ENCODE results near the gene DLL3.
A peak's percentile ranks its signal among the peaks of the same experiment; 100 is the strongest.

DLL3 gene

DNA sequence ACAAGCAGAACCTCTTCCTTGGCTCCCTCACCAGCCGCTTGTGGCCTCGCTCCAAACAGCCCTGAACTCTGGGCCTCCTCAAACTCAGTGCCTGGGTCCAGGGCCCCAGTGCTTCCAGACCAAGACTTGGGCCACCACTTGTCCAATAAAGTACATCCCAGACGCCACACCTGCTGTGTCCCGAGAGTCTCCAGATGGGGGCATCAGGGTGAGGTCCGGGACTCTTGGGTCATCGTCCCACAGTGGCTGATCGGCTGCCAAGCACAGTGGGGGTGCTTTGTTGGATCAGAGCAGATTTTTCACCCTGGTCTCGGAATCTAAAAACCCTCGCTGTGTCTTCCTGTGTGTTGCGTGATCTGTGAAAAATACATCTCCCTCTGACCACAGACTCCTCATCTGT, 9.0 kb upstream of the DLL3 start:
- no peak for DNase-seq

DNA sequence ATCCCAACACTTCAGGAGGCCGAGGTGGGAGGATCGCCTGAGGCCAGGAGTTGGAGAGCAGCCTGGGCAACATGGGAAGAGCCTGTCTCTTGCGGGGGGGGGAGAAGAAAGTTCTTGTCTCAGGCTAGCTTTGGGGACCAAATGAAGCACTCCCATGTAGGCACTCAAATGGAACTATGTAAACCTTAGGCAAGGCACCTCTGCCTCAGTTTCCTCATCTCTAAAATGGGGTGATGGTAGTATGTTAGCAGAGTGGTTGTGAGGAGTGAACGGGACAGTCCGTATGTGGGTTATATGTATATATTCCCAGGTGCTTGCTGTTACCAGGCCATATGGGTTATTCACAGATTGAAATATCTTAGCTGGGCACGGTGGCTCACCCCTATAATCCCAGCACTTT, 6.5 kb upstream of the DLL3 start:
- no peak for DNase-seq

DNA sequence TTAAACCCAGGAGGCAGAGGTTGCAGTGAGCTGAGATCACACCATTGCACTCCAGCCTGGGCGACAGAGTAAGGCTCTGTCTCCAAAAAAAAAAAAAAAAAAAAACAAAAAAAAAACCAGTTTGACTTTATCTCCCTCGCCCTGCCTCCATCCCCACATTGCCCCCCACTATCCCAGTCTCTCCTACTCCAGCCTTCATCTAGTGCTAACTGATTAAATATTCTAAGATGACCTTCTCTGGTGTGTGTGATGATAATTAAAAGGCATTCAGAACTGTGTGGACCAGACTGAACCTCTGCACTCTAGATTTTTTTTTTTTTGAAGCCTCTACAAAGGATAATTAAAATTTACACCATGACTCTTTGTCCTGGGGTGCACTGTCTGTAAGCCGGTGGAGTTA, 6.0 kb upstream of the DLL3 start:
- DNase-seq: no peak

DNA sequence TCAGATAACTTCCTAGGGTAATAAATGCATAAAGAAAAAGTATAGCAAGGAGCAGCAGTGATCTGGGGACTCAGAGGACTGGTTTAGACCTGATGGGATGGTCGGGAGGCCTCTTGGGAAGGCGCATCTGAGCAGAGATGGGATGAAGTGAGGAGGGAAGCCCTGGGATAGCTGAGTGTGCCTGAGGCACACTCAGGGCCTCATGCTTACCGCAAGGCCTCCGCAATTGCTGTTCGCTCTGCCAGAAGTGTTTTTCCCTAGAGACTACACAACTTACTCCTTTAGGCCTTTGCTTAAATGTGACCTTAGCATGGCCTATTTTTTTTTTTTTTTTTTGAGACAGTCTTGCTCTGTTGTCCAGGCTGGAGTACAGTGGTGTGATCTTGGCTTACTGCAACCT, 4.1 kb upstream of the DLL3 start:
- no peak for DNase-seq

DNA sequence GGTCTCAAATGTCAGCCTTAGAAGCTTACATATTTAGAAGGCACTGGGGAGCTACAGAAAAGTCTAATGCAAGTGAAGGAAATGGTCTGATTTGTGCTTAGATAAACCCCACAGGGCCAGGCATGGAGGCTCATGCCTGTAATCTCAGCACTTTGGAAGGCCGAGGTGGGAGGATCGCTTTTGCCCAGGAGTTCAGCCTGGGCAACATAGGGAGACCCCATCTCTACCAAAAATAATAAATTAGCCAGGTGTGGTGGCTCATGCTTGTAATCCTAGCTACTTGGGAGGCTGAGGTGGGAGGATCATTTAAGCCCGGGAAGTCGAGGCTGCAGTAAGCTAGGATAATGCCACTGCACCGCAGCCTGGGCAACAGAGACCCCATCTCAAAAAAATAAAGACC, 2.7 kb upstream of the DLL3 start:
- DNase-seq: no peak

DNA sequence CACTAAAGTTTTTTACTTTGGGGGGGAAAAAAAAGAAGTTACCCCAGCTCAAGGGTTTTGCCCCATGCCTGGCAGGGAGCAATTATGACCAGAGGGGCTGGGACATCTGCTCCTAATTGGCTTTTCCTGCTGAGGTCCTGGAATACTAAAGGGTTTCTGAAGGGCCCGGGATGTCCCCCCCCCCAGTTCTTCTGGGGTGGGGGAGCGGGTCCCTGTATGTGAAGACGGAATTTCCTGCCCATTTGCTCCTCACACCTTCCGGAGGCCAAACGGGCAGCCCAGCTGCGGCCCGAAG, 1.1 kb upstream of the DLL3 start:
- DNase-seq: peak; percentile 53

DNA sequence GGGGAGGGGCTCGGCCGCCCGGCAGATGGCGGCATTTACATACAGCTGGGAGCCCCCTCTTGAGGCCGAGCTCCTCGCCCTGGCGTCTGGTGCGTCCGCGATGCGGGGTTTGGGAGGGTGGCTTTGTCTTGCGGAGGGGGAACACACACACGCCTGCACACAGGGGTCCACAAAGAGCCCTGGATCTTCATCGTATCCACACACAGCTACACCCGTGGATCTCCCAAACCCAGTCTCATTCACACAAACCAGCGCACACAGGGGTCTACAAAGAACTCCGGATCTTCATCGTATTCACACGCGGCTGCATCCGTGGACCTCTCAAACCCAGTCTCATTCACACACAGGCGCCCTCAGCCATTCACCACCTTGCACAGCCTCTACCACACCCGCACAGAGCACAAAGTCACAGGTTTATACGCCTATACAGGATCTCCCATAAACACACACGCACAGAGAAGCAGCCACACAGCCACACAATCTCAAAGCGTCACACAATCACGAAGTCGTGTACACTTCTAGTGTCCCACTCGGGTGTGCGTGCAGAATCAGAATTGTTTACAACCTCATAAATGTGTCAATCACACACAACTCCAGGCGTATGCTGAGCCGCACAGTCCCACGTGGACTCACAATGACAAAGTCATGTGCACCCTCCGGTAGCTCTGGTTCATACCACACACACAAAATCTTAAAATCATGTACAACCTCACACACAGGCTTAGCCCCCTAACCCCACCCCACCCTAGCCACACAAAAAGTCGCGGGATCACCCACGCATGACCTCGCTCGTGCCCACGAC, 550 bp upstream of the DLL3 start:
- DNase-seq: no peak

DNA sequence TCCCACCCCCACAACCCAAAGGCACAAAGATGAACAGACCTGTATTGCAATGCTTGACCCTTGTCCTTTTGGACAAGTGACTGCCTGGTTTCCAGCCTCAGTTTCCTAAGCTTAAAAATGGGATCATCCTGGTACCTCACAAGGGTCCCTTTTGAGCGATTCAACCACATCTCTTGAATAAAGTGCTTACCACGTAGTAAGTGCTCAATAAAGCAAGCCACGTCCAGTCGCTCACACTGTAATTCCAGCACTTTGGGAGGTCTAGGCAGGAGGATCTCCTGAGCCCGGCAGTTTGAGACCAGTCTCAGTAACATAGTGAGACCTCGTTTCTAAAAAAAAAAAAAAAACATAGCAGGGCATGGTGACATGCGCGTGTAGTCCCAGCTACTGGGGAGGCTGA, 1.2 kb downstream of the DLL3 start:
- no peak for DNase-seq

DNA sequence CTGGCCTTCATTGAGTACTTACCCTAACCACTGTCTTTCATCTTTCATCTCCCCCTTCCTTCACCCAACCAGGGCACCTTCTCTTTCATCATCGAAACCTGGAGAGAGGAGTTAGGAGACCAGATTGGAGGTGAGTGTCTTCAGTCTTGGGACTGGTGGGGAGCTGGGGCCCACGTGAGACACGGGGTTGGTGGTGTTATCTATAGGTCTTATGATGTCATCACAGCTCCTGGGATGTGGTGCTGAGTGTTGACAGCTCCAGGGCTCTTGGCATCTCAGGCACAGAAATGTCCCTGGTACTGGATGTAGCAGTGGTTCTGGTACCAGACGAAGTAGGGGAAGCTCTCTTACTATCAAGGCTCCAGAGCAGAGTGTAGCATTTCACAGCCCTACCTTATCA, 1.8 kb downstream of the DLL3 start:
- no peak for DNase-seq

DNA sequence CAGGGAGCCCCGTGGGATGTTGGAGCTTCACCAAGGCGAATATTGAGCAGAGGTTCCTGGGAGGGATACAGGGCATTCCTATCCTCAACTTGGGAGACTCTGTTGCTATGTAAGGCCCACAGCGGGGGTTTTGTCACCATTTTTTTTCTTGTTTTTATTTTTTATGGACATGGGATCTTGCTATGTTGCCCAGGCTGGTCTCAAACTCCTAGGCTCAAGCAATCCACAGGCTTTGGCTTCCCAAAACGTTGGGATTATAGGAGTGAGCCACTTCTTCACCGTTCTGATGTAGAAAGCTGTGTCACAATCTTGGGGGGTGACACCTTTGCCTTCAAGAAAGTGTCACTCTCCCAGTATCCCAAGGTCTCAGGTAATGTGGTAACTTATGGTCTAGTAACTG, 2.6 kb downstream of the DLL3 start:
- DNase-seq: no peak

DNA sequence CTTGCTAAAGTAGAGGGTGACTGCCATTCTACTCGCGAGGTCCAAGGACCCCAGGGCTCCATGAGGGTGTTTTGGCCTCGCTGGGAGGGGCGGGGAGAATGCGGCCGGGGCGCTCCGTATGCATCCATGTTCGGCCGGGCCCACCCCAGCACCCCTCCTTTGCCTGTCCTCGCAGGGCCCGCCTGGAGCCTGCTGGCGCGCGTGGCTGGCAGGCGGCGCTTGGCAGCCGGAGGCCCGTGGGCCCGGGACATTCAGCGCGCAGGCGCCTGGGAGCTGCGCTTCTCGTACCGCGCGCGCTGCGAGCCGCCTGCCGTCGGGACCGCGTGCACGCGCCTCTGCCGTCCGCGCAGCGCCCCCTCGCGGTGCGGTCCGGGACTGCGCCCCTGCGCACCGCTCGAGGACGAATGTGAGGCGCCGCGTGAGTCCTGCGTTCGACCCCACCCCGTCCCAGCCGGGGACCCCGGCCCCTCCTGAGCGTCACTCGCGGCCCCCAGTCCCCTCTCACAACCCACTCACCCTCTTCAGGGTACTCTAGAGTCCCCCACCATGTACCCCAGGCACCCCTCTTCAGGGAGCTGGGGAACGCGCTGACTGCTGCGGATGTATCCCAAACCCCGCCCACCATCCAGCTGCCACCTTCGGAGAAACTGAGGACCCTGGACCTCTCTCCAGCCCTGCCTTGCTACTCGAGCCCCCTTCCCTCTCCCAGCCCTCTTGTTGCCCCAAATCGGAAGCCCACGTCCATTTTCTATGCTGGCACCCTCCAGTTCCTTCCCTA, 4.1 kb downstream of the DLL3 start:
- no peak for DNase-seq

DNA sequence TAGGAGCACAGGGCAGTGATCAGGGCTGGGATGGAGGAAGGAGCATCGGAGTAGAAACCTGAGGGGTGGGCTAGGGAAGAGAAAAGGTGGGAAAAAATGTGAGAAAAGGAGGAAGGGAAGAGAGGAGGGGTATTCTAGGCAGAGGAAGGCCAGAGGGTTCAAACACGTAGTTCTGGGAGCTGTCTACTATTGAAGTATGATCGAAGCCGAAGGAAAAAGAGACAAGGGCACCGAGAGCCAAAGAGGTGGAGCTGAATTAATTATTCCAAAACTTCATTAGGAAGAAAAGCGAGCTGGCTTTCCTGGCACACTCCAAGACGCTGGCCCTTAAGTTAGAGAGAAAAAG, 7.8 kb downstream of the DLL3 start:
- DNase-seq: no peak

DNA sequence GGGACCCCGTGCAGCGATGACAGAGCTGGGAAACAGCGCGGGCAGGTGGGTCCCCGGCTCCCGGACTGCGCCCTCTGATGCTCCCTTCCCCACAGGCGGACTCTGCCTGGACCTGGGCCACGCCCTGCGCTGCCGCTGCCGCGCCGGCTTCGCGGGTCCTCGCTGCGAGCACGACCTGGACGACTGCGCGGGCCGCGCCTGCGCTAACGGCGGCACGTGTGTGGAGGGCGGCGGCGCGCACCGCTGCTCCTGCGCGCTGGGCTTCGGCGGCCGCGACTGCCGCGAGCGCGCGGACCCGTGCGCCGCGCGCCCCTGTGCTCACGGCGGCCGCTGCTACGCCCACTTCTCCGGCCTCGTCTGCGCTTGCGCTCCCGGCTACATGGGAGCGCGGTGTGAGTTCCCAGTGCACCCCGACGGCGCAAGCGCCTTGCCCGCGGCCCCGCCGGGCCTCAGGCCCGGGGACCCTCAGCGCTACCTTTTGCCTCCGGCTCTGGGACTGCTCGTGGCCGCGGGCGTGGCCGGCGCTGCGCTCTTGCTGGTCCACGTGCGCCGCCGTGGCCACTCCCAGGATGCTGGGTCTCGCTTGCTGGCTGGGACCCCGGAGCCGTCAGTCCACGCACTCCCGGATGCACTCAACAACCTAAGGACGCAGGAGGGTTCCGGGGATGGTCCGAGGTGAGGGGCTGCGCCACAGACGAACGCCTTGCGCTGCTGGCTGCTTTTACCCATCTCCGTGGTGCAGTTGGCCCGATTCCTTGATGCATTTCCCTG, 8.4 kb downstream of the DLL3 start:
- peak; percentile 67 for DNase-seq

DNA sequence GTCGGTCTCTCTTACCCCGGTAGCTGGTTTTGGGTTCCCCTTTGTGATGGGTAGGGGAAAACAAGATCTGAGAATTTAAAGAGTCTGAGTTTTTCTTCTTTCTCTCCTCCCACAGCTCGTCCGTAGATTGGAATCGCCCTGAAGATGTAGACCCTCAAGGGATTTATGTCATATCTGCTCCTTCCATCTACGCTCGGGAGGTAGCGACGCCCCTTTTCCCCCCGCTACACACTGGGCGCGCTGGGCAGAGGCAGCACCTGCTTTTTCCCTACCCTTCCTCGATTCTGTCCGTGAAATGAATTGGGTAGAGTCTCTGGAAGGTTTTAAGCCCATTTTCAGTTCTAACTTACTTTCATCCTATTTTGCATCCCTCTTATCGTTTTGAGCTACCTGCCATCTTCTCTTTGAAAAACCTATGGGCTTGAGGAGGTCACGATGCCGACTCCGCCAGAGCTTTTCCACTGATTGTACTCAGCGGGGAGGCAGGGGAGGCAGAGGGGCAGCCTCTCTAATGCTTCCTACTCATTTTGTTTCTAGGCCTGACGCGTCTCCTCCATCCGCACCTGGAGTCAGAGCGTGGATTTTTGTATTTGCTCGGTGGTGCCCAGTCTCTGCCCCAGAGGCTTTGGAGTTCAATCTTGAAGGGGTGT, 9.1 kb downstream of the DLL3 start:
- DNase-seq: no peak

DNA sequence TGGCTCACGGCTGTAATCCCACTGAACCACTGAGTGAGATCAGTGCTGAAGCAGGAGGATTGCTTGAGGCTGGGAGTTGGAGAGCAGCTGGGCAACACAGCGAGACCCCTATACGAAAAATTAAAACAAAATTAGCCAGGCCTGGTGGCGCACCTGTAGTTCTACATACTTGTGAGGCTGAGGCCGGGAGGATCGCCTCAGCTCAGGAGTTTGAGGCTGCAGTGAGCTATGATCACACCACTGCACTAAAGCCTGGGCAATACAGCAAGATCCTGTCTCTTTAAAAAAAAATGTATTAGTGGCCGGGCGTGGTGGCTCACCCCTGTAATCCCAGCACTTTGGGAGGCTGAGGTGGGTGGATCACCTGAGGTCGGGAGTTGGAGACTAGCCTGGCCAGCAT, 9.9 kb downstream of the DLL3 start:
- no peak for DNase-seq

DNA sequence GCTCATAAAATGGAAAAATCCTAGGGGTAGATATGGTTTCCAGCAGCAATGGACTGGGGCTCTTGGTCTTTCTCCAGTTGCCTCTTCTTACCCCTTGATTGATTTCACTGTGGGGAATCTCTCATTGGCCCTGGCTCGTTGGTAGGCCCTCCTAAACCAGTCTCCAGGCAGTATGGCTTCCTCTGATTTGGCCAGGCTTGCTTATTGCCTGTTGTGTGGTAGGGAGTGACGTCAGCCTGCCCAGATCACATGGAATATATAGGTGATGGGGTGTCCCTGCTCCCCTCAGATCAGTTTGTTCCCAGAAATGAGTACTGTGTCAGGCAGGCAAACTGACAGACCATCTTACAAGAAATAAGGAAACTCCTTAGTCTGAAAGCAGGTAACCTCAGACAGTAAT, 10.5 kb downstream of the DLL3 start:
- no peak for DNase-seq

DNA sequence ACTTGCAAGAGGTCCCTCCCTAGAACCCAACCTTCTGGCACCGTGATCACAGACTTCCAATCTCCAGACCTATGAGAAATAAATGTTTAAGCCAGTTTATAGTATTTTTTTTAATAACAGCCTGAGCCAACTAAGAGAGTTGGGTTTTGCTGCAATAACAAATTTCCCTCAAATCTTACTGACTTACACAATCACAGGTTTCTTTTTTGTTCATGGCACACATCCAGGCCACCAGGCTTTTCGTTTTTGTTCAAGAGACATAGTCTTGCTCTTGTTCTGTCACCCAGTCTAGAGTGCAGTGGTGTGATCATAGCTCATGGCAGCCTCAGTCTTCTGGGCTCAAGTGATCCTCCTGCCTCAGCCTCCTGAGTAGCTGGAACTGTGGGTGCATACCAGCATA, 14.2 kb downstream of the DLL3 start:
- no peak for DNase-seq

DNA sequence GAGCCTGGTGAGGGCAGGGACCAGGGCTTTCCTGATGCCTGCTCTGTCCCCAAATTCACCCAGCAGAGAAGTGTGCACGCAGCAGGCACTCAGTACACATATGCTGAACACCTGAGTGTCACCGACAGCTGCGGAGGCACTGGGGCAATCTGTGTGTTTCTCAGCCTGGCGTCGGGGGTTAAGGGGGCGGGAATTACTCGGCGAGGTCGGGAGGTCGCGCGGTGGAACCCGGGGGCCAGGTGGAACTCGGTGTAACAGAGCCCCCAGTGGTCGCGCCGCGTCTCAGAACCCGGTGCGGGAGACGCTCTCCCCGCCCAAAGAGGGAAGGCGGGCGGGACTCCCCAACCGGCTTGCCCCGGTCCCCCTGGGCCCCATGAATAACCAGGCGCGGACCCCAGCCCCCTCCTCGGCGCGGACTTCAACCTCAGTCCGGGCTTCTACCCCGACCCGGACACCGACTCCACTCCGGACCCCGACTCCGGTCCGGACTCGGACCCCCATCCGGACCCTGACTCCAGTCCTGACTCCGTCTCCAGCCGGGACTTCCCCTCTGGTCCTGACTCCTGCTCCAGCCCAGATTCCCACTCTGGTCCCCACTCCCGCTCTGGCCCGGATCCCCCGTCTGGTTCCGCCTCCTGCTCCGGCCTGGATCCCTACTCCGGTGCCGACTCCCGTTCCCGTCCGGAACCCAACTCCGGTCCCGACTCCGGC, 16.2 kb downstream of the DLL3 start, which contains the start of gene SELENOV:
Gene SELENOV, plus strand, starts transcription at position 300 of the 711 bp plus-strand sequence. Its CDS starts 74 bp downstream, at position 374.
- DNase-seq: no peak

DNA sequence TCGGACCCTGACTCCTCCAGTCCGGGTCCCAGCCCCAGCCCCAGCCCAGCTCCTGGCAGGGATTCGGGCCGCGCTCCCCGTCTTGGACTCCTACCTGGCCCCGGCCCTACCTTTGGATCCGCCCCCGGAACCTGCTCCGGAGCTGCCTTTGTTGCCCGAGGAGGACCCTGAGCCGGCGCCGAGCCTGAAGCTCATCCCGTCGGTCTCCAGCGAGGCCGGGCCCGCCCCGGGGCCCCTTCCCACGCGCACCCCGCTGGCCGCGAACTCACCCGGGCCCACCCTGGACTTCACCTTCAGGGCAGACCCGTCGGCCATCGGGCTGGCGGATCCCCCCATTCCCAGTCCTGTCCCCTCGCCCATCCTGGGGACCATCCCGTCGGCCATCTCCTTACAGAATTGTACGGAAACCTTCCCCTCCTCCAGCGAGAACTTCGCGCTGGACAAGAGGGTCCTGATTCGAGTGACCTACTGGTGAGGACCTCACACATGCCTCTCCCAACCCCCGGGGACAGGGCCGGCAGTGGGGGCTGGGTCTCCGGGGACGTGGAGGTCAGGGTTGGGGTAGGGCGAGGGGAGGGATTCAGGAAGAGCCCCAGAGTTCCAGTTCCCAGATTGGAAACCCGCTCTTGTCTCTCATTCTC, 16.9 kb downstream of the DLL3 start:
- no peak for DNase-seq

DNA sequence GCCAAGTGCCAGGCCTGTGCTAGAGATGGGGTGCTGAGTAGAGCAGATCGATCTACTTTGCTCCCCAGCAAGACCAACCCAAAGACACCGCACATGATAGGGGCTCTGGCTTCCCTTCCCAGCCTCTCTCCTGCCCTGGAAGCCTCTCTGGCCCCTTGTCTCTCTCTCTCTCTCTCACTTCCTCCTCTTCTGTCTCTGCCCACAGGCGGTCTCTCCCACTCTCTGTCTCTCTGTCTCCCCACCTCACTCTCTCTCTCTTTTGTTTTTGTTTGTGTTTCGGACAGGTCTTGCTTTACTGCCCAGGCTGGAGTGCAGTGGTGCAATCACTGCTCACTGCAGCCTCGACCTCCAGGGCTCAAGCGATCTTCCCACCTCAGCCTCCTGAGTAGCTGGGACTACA, 17.5 kb downstream of the DLL3 start:
- DNase-seq: no peak

DNA sequence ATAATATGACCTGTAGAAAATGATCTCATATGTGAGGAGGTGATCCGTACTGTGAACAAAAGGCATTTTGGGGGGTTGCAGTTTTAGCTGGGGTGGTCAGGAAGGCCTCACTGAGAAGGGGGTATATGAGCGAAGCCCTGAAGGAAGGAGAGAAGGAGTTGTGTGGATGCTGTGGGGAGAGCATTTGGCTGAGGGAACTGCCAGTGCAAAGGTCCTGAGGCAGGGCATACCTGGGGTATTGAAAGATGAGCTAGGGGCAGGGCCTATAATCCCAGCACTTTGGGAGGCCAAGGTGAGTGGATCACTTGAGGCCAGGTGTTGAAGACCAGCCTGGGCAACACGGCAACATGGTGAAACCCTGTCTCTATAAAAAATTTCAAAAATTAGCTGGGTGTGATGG, 18.7 kb downstream of the DLL3 start:
- no peak for DNase-seq

DNA sequence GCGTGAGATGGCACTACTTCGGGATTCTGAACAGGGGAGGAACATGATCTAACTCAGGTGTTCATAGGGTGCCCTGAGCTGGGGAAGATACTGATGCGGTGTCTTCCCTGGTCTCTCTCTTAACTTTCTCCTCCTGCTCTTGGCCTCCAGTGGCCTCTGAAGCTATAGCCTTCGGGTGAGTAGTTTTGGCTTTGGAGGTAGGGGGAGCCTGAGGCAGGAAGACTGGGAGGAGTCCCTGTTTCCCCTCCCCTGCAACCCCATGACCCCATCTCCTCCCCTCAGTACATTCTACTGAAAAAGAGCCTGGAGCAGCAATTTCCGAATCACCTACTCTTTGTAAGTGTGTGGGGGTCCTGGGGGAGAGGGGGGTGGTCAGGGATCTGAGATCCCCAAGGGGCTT, 19.7 kb downstream of the DLL3 start:
- no peak for DNase-seq

Measured in DMS 273 treated with DMSO at 0.1 percent for 48 hours (cell line).